ENCODE results near the gene HOXD9. TPM values are rescaled to one million over a fixed set of nuclear protein-coding genes. Genes with fewer than 3 reads are reported as not detected.

HOXD9 gene
- polyA plus RNA-seq, 1 of the 3 experiments (the other 2 are of a cell fraction) = 4.8 TPM

GRCh38 chr2:176158855-176159662 is 36.5 kb downstream of the HOXD9 start:
- Histone ChIP-seq H3K4me3 (ENCODE audit: low read depth in 2 of 2, low read length in 1 of 2) (peak overlapping the region in 1 of 2 experiments; percentile 5; a peak in 1 of 4 replicates), H3K4me2 (no peak overlapping the region), H3K9ac (no peak overlapping the region), H3K36me3 (replicated peaks in 1 of 2; ENCODE audit: control insufficient read depth in 1 of 2, insufficient read depth in 2 of 2, low read length in 1 of 2) (peaks cover 0 to 13% of the 10 kb centered on the region in 2 experiments), H3K27me3 (ENCODE audit: insufficient read depth) (no peaks in the 10 kb centered on the region), H4K20me1 (ENCODE audit: insufficient read depth) (no peaks in the 10 kb centered on the region), H3K9me2 (no peaks in the 10 kb centered on the region), H3K9me3 (no peaks in the 10 kb centered on the region), H2AFZ (ENCODE audit: low read depth) (no peak overlapping the region), H3K4me1 (ENCODE audit: control insufficient read depth in 1 of 2, insufficient read depth in 2 of 2, low read depth in 1 of 2, low read length in 1 of 2) (peaks cover 0 to 8% of the 10 kb centered on the region in 2 experiments; a peak in 2 of 4 replicates), H3K79me2 (ENCODE audit: insufficient read depth) (no peaks in the 10 kb centered on the region), H3F3A (replicated peaks; ENCODE audit: insufficient read depth) (no peaks in the 10 kb centered on the region), H3K27ac (ENCODE audit: low read depth in 2 of 2, low read length in 1 of 2) (no peak overlapping the region)
- WGBS (ENCODE audit: low lambda C conversion rate) = 80% methylated on average over 24 of the region's 39 CpGs
- TF ChIP-seq FOSL2 (IDR thresholded peaks at IDR 0.05; ENCODE audit: borderline replicate concordance, low read depth) (no peak), CHD2 (IDR thresholded peaks at IDR 0.05; ENCODE audit: low read length, partially characterized antibody) (no peak), JUND (IDR thresholded peaks at IDR 0.05) (no peak), TCF12 (IDR thresholded peaks at IDR 0.05) (no peak), FOXM1 (IDR thresholded peaks at IDR 0.05; ENCODE audit: low read depth) (no peak), RFX5 (IDR thresholded peaks at IDR 0.05; ENCODE audit: low read length) (no peak), PBX3 (IDR thresholded peaks at IDR 0.05) (no peak), SMC3 (IDR thresholded peaks at IDR 0.05; ENCODE audit: low read depth, low read length) (no peak), EZH2phosphoT487 (IDR thresholded peaks at IDR 0.05; ENCODE audit: borderline replicate concordance, low read depth) (no peak), ELF1 (IDR thresholded peaks at IDR 0.05) (no peak), IRF3 (IDR thresholded peaks at IDR 0.05; ENCODE audit: low read depth, low read length) (no peak)
- TF ChIP-seq, protein P1, sequence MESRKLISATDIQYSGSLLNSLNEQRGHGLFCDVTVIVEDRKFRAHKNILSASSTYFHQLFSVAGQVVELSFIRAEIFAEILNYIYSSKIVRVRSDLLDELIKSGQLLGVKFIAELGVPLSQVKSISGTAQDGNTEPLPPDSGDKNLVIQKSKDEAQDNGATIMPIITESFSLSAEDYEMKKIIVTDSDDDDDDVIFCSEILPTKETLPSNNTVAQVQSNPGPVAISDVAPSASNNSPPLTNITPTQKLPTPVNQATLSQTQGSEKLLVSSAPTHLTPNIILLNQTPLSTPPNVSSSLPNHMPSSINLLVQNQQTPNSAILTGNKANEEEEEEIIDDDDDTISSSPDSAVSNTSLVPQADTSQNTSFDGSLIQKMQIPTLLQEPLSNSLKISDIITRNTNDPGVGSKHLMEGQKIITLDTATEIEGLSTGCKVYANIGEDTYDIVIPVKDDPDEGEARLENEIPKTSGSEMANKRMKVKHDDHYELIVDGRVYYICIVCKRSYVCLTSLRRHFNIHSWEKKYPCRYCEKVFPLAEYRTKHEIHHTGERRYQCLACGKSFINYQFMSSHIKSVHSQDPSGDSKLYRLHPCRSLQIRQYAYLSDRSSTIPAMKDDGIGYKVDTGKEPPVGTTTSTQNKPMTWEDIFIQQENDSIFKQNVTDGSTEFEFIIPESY (IDR thresholded peaks at IDR 0.05; ENCODE audit: borderline replicate concordance, low read depth) = no peak
- POLR2A ChIA-PET = interaction anchor here (0.6 to 2.3 kb wide), 4 partner anchors 19 to 296 kb away, joined by 3 to 9 read pairs (median 4); no protein-coding TSS in a partner anchor
- CTCF ChIA-PET = interaction anchor here (1.0 to 6.2 kb wide), 3 partner anchors 14 to 990 kb away, joined by 3 to 53 read pairs (median 3); no protein-coding TSS in a partner anchor
- peak; percentile 73 for DNase-seq
